Right lobe of liver (tissue), 4 donors: Measurements from ENCODE around the gene GBP2.

Source experiments
- POLR2A ChIP-seq: fragments of 450-650 bp; IDR thresholded peaks from one replicate; pipeline ENCODE4 v1.6.1; 2017; ENCODE audit warnings: antibody characterized with exemption, mild to moderate bottlenecking
- TF ChIP-seq, protein P1 (sequence below), 4 donors: fragments of 200-600 bp in 3 of 4; fragments of 450-650 bp in 1 of 4; IDR thresholded peaks; one replicate each; pipeline versions ENCODE4 v1.5.1 to v1.8.0; 2016 to 2022; ENCODE audit warnings: antibody characterized with exemption in 4 of 4, mild to moderate bottlenecking in 2 of 4
- donor health status: DM: no; HTN: no; CAD: no.
- donor health status: DM: no; HTN: no; CAD: no.
- donor health status: DM: no; HTN: yes; CAD: no.

DNA sequence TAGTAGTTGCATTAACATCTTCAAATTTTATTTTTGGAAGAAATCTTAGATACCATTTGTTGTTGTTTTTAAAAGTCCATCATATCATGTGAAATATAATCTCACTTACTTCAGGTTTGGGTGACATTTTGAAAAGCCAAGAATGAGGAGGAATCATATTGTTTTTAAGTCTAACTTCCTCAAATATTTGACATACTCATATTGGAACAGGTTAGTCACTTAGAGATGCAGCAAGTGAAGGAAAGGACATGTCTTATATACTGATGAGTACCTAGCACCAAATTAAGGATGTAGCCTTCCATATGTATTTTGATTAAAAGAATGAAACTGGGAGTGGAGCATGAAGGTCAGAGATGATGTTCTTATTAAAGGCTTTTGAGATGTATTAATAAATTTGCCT lies 23.9 kb downstream of the GBP2 start:
- TF ChIP-seq POLR2A = no peak
- TF ChIP-seq, protein P1, sequence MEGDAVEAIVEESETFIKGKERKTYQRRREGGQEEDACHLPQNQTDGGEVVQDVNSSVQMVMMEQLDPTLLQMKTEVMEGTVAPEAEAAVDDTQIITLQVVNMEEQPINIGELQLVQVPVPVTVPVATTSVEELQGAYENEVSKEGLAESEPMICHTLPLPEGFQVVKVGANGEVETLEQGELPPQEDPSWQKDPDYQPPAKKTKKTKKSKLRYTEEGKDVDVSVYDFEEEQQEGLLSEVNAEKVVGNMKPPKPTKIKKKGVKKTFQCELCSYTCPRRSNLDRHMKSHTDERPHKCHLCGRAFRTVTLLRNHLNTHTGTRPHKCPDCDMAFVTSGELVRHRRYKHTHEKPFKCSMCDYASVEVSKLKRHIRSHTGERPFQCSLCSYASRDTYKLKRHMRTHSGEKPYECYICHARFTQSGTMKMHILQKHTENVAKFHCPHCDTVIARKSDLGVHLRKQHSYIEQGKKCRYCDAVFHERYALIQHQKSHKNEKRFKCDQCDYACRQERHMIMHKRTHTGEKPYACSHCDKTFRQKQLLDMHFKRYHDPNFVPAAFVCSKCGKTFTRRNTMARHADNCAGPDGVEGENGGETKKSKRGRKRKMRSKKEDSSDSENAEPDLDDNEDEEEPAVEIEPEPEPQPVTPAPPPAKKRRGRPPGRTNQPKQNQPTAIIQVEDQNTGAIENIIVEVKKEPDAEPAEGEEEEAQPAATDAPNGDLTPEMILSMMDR (IDR thresholded peaks at IDR 0.05) = no peak
